Measurements from ENCODE around the gene DPYD.

DPYD gene

DNA sequence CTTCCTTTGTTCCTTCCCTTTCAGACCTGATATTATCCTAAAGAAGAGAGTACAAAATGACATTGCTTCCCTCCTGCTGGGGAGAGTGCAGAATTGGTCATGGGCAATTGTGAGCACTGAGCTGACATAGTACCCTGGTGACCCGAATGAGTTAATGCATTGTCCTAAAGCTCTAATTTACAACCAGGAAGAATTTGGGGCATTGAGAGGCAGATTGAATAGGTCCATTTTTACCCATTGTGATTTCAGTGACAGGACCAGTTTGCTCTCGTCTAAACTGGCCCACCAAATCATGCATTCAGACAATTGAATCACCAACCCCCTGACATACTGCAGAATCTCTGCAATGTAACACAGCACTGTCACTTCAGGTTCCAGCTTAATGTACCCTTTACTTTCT is 497.4 kb downstream of the DPYD start:
- no peaks in the 10 kb centered on the region for H4K20me1 ChIP-seq (ENCODE audit: insufficient read depth, low read length, poor library complexity, severe bottlenecking)
- no peaks in the 10 kb centered on the region for H3K9me3 ChIP-seq (ENCODE audit: insufficient read depth, low read depth, low read length)
- no peaks in the 10 kb centered on the region for H3F3A ChIP-seq (ENCODE audit: low read depth)
- TF ChIP-seq, protein P1, sequence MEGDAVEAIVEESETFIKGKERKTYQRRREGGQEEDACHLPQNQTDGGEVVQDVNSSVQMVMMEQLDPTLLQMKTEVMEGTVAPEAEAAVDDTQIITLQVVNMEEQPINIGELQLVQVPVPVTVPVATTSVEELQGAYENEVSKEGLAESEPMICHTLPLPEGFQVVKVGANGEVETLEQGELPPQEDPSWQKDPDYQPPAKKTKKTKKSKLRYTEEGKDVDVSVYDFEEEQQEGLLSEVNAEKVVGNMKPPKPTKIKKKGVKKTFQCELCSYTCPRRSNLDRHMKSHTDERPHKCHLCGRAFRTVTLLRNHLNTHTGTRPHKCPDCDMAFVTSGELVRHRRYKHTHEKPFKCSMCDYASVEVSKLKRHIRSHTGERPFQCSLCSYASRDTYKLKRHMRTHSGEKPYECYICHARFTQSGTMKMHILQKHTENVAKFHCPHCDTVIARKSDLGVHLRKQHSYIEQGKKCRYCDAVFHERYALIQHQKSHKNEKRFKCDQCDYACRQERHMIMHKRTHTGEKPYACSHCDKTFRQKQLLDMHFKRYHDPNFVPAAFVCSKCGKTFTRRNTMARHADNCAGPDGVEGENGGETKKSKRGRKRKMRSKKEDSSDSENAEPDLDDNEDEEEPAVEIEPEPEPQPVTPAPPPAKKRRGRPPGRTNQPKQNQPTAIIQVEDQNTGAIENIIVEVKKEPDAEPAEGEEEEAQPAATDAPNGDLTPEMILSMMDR (conservative IDR thresholded peaks at IDR 0.05; ENCODE audit: low read length), result no peak
- no peak for TF ChIP-seq EZH2phosphoT487 (IDR thresholded peaks at IDR 0.05; ENCODE audit: borderline replicate concordance)
- no peak overlapping the region for H3K9ac ChIP-seq (ENCODE audit: low read depth, low read length, poor library complexity, severe bottlenecking)
- H3K36me3 ChIP-seq (ENCODE audit: insufficient read depth, low read length), result no peaks in the 10 kb centered on the region
- no peak overlapping the region for H2AFZ ChIP-seq (ENCODE audit: low read length)
- no peaks in the 10 kb centered on the region for H3K27me3 ChIP-seq (ENCODE audit: insufficient read depth, low read length, poor library complexity, severe bottlenecking)
- no peak overlapping the region for H3K4me2 ChIP-seq (ENCODE audit: low read depth, low read length, poor library complexity, severe bottlenecking)
- no peaks in the 10 kb centered on the region for H3K9me2 ChIP-seq (replicated peaks; ENCODE audit: low read depth, low read length)
- H3K4me1 ChIP-seq (ENCODE audit: insufficient read depth, low read length, poor library complexity, severe bottlenecking), result peaks cover 6% of the 10 kb centered on the region
- no peak overlapping the region for H3K4me3 ChIP-seq (ENCODE audit: low read length, poor library complexity, severe bottlenecking)
- no peaks in the 10 kb centered on the region for H3K79me2 ChIP-seq (ENCODE audit: insufficient read depth, low read length)

DNA sequence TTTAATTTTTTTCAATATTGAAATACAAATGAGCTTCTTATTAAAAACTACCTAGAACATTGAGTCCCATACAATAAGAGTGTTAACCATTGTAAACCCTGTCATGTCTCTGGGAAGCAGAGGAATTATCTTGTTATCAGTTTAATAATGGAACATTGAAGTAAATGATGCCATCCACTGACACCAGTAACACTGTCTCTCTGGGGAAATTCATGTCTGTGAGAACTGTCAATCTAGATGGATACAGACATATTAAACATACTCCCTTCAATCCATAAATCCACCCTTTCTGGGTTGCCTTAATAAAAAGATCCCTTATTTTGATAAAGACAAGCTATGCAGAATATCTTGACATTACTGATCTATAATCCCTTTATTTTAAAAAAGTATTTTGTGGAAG is 503.2 kb downstream of the DPYD start:
- TF ChIP-seq EZH2phosphoT487 (IDR thresholded peaks at IDR 0.05; ENCODE audit: borderline replicate concordance), result no peak
- TF ChIP-seq, protein P1 (conservative IDR thresholded peaks at IDR 0.05; ENCODE audit: low read length), result no peak
- no peak overlapping the region for H3K4me2 ChIP-seq (ENCODE audit: low read depth, low read length, poor library complexity, severe bottlenecking)
- H2AFZ ChIP-seq (ENCODE audit: low read length), result no peak overlapping the region

DNA sequence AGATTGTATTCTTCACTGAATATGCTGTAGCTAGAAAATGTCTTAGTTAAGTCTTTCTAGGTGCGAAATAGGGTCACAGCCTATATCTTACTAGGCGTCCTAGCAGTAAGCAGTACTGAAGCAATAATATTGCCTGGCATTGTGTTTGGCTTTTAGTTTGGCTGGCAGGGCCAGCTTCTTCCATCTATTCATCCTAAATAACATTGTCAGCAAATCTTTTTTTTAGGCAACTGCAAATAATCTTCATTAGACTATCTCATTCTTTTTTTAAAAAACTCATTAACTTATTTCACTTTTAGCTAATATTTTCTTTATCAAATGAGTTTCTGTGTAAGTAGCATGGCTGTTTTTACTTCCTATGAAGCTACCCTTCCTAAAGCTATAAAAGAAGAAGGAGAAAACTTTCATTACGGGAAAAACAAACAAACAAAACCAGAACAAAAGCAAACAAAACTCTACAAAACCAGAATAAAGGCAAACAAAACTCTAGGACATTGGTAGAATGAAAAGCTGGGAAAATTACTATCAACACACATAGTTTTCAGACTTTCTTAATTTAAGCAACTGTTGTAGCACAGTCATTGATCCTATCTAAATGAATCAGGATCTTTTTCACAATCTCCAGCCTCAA is 506.0 kb downstream of the DPYD start:
- Histone ChIP-seq H3K4me2 (ENCODE audit: low read depth, low read length, poor library complexity, severe bottlenecking) (no peak overlapping the region), H3K9me2 (replicated peaks; ENCODE audit: low read depth, low read length) (no peaks in the 10 kb centered on the region), H3K4me3 (ENCODE audit: low read length, poor library complexity, severe bottlenecking) (no peak overlapping the region), H3K4me1 (ENCODE audit: insufficient read depth, low read length, poor library complexity, severe bottlenecking) (no peaks in the 10 kb centered on the region), H3K36me3 (ENCODE audit: insufficient read depth, low read length) (no peaks in the 10 kb centered on the region; the same call in 1 of the 2 replicates), H3F3A (ENCODE audit: low read depth) (no peaks in the 10 kb centered on the region), H3K9ac (ENCODE audit: low read depth, low read length, poor library complexity, severe bottlenecking) (no peak overlapping the region), H3K79me2 (ENCODE audit: insufficient read depth, low read length) (no peaks in the 10 kb centered on the region), H3K9me3 (ENCODE audit: insufficient read depth, low read depth, low read length) (no peaks in the 10 kb centered on the region), H4K20me1 (ENCODE audit: insufficient read depth, low read length, poor library complexity, severe bottlenecking) (no peaks in the 10 kb centered on the region), H2AFZ (ENCODE audit: low read length) (no peak overlapping the region), H3K27me3 (ENCODE audit: insufficient read depth, low read length, poor library complexity, severe bottlenecking) (no peaks in the 10 kb centered on the region)
- TF ChIP-seq, protein P1 (conservative IDR thresholded peaks at IDR 0.05; ENCODE audit: low read length), result no peak
- TF ChIP-seq EZH2phosphoT487 (IDR thresholded peaks at IDR 0.05; ENCODE audit: borderline replicate concordance), result no peak

More for the DNA sequence above, 503.2 kb downstream of the DPYD start:
- H3K9ac ChIP-seq (ENCODE audit: low read depth, low read length, poor library complexity, severe bottlenecking), result no peak overlapping the region
- no peak overlapping the region for H3K4me3 ChIP-seq (ENCODE audit: low read length, poor library complexity, severe bottlenecking)
- H3K36me3 ChIP-seq (ENCODE audit: insufficient read depth, low read length), result no peaks in the 10 kb centered on the region
- H3K9me2 ChIP-seq (replicated peaks; ENCODE audit: low read depth, low read length), result no peaks in the 10 kb centered on the region
- H3K9me3 ChIP-seq (ENCODE audit: insufficient read depth, low read depth, low read length), result no peaks in the 10 kb centered on the region
- no peaks in the 10 kb centered on the region for H3K4me1 ChIP-seq (ENCODE audit: insufficient read depth, low read length, poor library complexity, severe bottlenecking)
- no peaks in the 10 kb centered on the region for H3F3A ChIP-seq (ENCODE audit: low read depth)
- H4K20me1 ChIP-seq (ENCODE audit: insufficient read depth, low read length, poor library complexity, severe bottlenecking), result no peaks in the 10 kb centered on the region
- H3K27me3 ChIP-seq (ENCODE audit: insufficient read depth, low read length, poor library complexity, severe bottlenecking), result no peaks in the 10 kb centered on the region
- no peaks in the 10 kb centered on the region for H3K79me2 ChIP-seq (ENCODE audit: insufficient read depth, low read length)

Data from Loucy (cell line).